Measurements from ENCODE around the gene KCNK5.

DNA sequence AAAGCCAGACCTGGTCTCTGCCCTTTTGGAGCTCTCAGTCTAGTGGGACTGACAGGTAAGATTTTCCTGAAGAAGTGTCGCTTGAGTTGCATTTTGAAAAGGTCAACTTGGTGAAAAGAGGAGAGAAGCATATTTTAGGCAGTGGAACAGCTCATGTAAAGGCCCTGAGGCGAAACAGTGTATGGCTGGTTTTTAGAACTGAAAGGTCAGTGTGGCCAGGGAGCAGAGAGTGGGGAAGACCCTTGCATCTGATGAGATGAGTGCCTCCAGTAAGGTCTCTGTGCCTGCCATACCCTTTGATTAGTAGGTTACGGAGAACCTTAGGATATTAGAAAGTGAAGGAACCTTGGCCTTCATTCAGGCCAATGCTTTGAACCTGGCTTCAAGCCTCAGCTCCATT lies 58.4 kb downstream of the KCNK5 start:
- TF ChIP-seq, protein P1, sequence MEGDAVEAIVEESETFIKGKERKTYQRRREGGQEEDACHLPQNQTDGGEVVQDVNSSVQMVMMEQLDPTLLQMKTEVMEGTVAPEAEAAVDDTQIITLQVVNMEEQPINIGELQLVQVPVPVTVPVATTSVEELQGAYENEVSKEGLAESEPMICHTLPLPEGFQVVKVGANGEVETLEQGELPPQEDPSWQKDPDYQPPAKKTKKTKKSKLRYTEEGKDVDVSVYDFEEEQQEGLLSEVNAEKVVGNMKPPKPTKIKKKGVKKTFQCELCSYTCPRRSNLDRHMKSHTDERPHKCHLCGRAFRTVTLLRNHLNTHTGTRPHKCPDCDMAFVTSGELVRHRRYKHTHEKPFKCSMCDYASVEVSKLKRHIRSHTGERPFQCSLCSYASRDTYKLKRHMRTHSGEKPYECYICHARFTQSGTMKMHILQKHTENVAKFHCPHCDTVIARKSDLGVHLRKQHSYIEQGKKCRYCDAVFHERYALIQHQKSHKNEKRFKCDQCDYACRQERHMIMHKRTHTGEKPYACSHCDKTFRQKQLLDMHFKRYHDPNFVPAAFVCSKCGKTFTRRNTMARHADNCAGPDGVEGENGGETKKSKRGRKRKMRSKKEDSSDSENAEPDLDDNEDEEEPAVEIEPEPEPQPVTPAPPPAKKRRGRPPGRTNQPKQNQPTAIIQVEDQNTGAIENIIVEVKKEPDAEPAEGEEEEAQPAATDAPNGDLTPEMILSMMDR (IDR thresholded peaks at IDR 0.05; ENCODE audit: insufficient read depth, low read length, poor library complexity, severe bottlenecking): no peak
- no peak for TF ChIP-seq EZH2phosphoT487 (conservative IDR thresholded peaks at IDR 0.05; ENCODE audit: low read length)
